Body of pancreas (tissue), 4 donors: Measurements from ENCODE around the gene SCMH1. TPM values are rescaled to one million over a fixed set of nuclear protein-coding genes. Genes with fewer than 3 reads are reported as not detected.

ENCODE experiments used
- ATAC-seq: fragments of 150-250 bp; one replicate; pipeline ENCODE4 v1.9.1; 2016
- DNase-seq, 4 donors: peaks; one replicate each; pipeline ENCODE4 v3.0.0-alpha.2; 2019
- H3K27ac ChIP-seq, 4 donors: fragments of 200-600 bp; sonication (generic); 1 replicate in 3 of 4; 2 replicates in 1 of 4; pipeline versions ENCODE4 v1.5.1 to v1.6.1; 2016 to 2019; ENCODE audit warnings: mild to moderate bottlenecking in 1 of 4, mixed read lengths in 1 of 4, moderate library complexity in 1 of 4
- H3K27me3 ChIP-seq, 2 donors: fragments of 200-600 bp; sonication (generic); one replicate each; pipeline ENCODE4 v1.6.0; 2016; ENCODE audit warnings: mild to moderate bottlenecking in 1 of 2
- H3K36me3 ChIP-seq, 2 donors: fragments of 200-600 bp; sonication (generic); replicated peaks in 1 of 2; 2 replicates each; pipeline ENCODE4 v1.5.1; 2016; ENCODE audit warnings: low read depth in 2 of 2; ENCODE audit not compliant: insufficient read depth in 1 of 2
- H3K4me1 ChIP-seq: fragments of 200-600 bp; sonication (generic); one replicate; pipeline ENCODE4 v1.6.0; 2016
- H3K4me3 ChIP-seq, 2 donors: fragments of 200-600 bp; sonication (generic); 1 replicate in 1 of 2; 2 replicates in 1 of 2; pipeline ENCODE4 v1.5.1; 2016 to 2019
- H3K9me3 ChIP-seq, 3 donors: fragments of 200-600 bp; sonication (generic); 1 replicate in 2 of 3; 2 replicates in 1 of 3; pipeline ENCODE4 v1.5.1; 2016
- POLR2A ChIP-seq, 3 donors: fragments of 450-650 bp; IDR thresholded peaks; one replicate each; pipeline ENCODE4 v1.6.1; 2016; ENCODE audit warnings: antibody characterized with exemption in 3 of 3, mild to moderate bottlenecking in 2 of 3
- WGBS, 2 donors: methylation state at CpG; one replicate each; pipeline ENCODE4 v1.1.5; 2017; 5-methylcytosine and 5-hydroxymethylcytosine counted together
- intact Hi-C: fragments of 100-400 bp; cut with DNase I; formaldehyde crosslinking; loops from one replicate; pipeline ENCODE4 v1.15.1; 2023
- total RNA-seq, 2 donors: library from RNA; depleted of rRNA; stranded (reverse); fragments of >200 nt; gene quantifications; one replicate each; pipeline ENCODE4 v1.1.0, GENCODE V29; 2016
- TF ChIP-seq, protein P1 (sequence below), 7 experiments: fragments of 450-650 bp in 4 of 7; fragments of 200-600 bp in 3 of 7; sonication (generic) in 3 of 7; IDR thresholded peaks; one replicate each; pipeline ENCODE4 v1.5.1; 2016 to 2019; ENCODE audit warnings: antibody characterized with exemption in 7 of 7

The SCMH1 gene
- total RNA-seq, 2 donors from 2014 or later, result 25.4 to 33.3 TPM

DNA sequence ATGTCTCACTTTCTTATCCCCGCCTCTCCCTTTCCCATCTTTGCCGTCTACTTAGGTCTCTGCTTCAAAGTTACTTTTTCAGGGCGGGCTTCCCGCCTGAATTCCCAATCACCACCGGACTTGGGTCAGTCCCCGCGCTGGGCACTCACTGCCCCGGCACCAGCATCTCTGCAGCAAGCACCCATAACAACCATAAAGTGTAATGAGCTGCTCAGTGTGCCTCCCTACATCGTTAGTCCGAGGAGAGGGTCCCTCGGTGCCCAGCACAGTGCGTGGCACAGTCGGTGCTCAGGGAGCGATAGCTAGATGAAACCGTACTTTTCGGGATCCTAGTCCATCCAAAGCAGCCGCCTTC lies 263.2 kb downstream of the SCMH1 start:
- peak overlapping the region in 3 of 4 donors; percentile 90 to 96 (median 93) for H3K27ac ChIP-seq
- 34 to 63% methylated on average over 11 to 17 of the region's 17 CpGs for WGBS, 2 donors
- no peak for TF ChIP-seq POLR2A (IDR thresholded peaks at IDR 0.05)
- TF ChIP-seq, protein P1, sequence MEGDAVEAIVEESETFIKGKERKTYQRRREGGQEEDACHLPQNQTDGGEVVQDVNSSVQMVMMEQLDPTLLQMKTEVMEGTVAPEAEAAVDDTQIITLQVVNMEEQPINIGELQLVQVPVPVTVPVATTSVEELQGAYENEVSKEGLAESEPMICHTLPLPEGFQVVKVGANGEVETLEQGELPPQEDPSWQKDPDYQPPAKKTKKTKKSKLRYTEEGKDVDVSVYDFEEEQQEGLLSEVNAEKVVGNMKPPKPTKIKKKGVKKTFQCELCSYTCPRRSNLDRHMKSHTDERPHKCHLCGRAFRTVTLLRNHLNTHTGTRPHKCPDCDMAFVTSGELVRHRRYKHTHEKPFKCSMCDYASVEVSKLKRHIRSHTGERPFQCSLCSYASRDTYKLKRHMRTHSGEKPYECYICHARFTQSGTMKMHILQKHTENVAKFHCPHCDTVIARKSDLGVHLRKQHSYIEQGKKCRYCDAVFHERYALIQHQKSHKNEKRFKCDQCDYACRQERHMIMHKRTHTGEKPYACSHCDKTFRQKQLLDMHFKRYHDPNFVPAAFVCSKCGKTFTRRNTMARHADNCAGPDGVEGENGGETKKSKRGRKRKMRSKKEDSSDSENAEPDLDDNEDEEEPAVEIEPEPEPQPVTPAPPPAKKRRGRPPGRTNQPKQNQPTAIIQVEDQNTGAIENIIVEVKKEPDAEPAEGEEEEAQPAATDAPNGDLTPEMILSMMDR (IDR thresholded peaks at IDR 0.05), result no peak
- no peaks in the 10 kb centered on the region for H3K9me3 ChIP-seq
- no peaks in the 10 kb centered on the region for H3K27me3 ChIP-seq
- H3K36me3 ChIP-seq, result no peaks in the 10 kb centered on the region
- H3K4me1 ChIP-seq, result peaks cover 22% of the 10 kb centered on the region
- intact Hi-C loops, result no loop called here
- H3K4me3 ChIP-seq, result peak overlapping the region; percentile 17 to 70
- DNase-seq, result no peak
- no peak for ATAC-seq

DNA sequence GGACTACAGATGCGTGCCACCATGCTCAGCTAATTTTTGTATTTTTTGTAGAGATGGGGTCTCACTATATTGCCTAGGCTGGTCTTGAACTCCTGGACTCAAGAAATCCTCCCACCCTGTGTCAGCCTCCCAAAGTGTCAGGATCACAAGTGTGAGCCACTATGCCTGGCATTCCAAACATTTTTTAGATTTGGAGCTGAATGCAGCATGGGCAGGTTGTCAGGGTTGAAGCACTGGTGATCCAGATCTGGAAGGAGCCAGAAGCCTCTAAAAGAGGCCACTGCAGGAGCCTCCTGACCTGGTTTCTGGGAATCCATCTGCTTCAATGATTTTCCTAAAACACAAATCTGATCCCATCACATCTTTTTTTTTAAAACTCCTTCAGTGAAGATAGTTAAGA lies 264.4 kb downstream of the SCMH1 start:
- intact Hi-C loops, result no loop called here
- ATAC-seq (no peak), DNase-seq (no peak)
- TF ChIP-seq, protein P1 (IDR thresholded peaks at IDR 0.05), result no peak
- no peak for TF ChIP-seq POLR2A (IDR thresholded peaks at IDR 0.05)
- no peaks in the 10 kb centered on the region for H3K36me3 ChIP-seq
- peaks cover 22% of the 10 kb centered on the region for H3K4me1 ChIP-seq
- no peak overlapping the region for H3K4me3 ChIP-seq
- WGBS, 2 donors, result 92% methylated on average over 1 of the region's 1 CpG
- no peak overlapping the region for H3K27ac ChIP-seq
- no peaks in the 10 kb centered on the region for H3K27me3 ChIP-seq
- no peaks in the 10 kb centered on the region for H3K9me3 ChIP-seq

Other genes starting within 250 kb of the SCMH1 start
- under 1 TPM; 0.33 to 0.78 TPM for gene SLFNL1, start 220.6 kb downstream of the SCMH1 start, total RNA-seq
- 1 to 10 TPM; 1.0 to 2.3 TPM for gene FOXO6, start 119.1 kb upstream of the SCMH1 start, total RNA-seq
- 1 to 10 TPM; 3.6 TPM for gene EDN2, start 242.4 kb upstream of the SCMH1 start, total RNA-seq